CD14-positive monocyte (primary cell): ENCODE data around the gene STPG2. TPM values are rescaled to one million over a fixed set of nuclear protein-coding genes. Genes with fewer than 3 reads are reported as not detected.

Experiments
- DNase-seq, 3 donors: peaks; one replicate each; pipeline ENCODE4 v3.0.0-alpha.2; 2011 to 2022
- H2AFZ ChIP-seq: 2 replicates; pipeline ENCODE4 v1.6.0; 2012; ENCODE audit warnings: mild to moderate bottlenecking, low read depth, low read length, inconsistent platforms; ENCODE audit not compliant: insufficient read depth, poor library complexity, severe bottlenecking
- H3K27ac ChIP-seq, 2 donors: 1 replicate in 1 of 2; 2 replicates in 1 of 2; pipeline ENCODE4 v1.5.1; 2012 to 2013; ENCODE audit warnings: low read length in 2 of 2, control low read depth in 1 of 2, inconsistent platforms in 1 of 2, low read depth in 1 of 2, mild to moderate bottlenecking in 1 of 2
- H3K27me3 ChIP-seq, 2 donors: one replicate each; pipeline versions ENCODE4 v1.6.0 to v1.6.1; 2011 to 2013; ENCODE audit warnings: low read length in 2 of 2; ENCODE audit not compliant: control insufficient read depth in 2 of 2, insufficient read depth in 2 of 2
- H3K36me3 ChIP-seq, 2 donors: replicated peaks in 1 of 2; 1 replicate in 1 of 2; 2 replicates in 1 of 2; pipeline versions ENCODE4 v1.5.1 to v1.6.1; 2012 to 2013; ENCODE audit warnings: low read length in 2 of 2, control low read depth in 1 of 2, inconsistent platforms in 1 of 2, mild to moderate bottlenecking in 1 of 2; ENCODE audit not compliant: insufficient read depth in 2 of 2, control insufficient read depth in 1 of 2
- H3K4me1 ChIP-seq, 2 donors: 1 replicate in 1 of 2; 2 replicates in 1 of 2; pipeline versions ENCODE4 v1.5.1 to v1.6.1; 2012 to 2013; ENCODE audit warnings: low read length in 2 of 2, control low read depth in 1 of 2, inconsistent platforms in 1 of 2, mild to moderate bottlenecking in 1 of 2, moderate library complexity in 1 of 2; ENCODE audit not compliant: insufficient read depth in 2 of 2, control insufficient read depth in 1 of 2
- H3K4me2 ChIP-seq: replicated peaks from 2 replicates; pipeline ENCODE3; 2012; ENCODE audit warnings: low read length, moderate library complexity, mild to moderate bottlenecking; ENCODE audit not compliant: poor library complexity, severe bottlenecking; ENCODE audit errors: extremely low read depth
- H3K4me3 ChIP-seq, 3 experiments: fragments of 200-600 bp in 1 of 3; sonication (generic) in 1 of 3; replicated peaks in 1 of 3; 1 replicate in 2 of 3; 2 replicates in 1 of 3; pipeline ENCODE4 v1.5.1; 2011 to 2013; ENCODE audit warnings: low read length in 3 of 3, mild to moderate bottlenecking in 3 of 3, control low read depth in 2 of 3, low read depth in 2 of 3, inconsistent platforms in 1 of 3, moderate library complexity in 1 of 3
- H3K79me2 ChIP-seq: 2 replicates; pipeline ENCODE4 v1.6.0; 2012; ENCODE audit warnings: mild to moderate bottlenecking, control low read depth, inconsistent platforms, low read length, moderate library complexity; ENCODE audit not compliant: insufficient read depth
- H3K9ac ChIP-seq: 2 replicates; pipeline ENCODE4 v1.6.0; 2017; ENCODE audit warnings: low read length, mild to moderate bottlenecking; ENCODE audit not compliant: insufficient read depth, poor library complexity, severe bottlenecking
- H3K9me3 ChIP-seq, 2 donors: replicated peaks in 1 of 2; 1 replicate in 1 of 2; 2 replicates in 1 of 2; pipeline versions ENCODE4 v1.5.1 to v1.6.1; 2012 to 2013; ENCODE audit warnings: low read length in 2 of 2, control low read depth in 1 of 2; ENCODE audit not compliant: control insufficient read depth in 1 of 2, insufficient read depth in 1 of 2
- H4K20me1 ChIP-seq: 2 replicates; pipeline ENCODE4 v1.6.0; 2012; ENCODE audit warnings: mild to moderate bottlenecking, low read length, control low read depth, moderate library complexity; ENCODE audit not compliant: insufficient read depth
- H3K27ac Mint-ChIP-seq, 7 donors: one replicate each; pipeline ENCODE4 v1.8.0; 2020; ENCODE audit warnings: mild to moderate bottlenecking in 7 of 7, mixed read lengths in 7 of 7, moderate library complexity in 6 of 7, inconsistent platforms in 2 of 7
- H3K27me3 Mint-ChIP-seq, 3 donors: one replicate each; pipeline ENCODE4 v1.8.0; 2021 to 2022; ENCODE audit warnings: low read depth in 3 of 3, mild to moderate bottlenecking in 3 of 3, mixed read lengths in 3 of 3, moderate library complexity in 3 of 3, inconsistent platforms in 1 of 3
- H3K36me3 Mint-ChIP-seq, 2 donors: one replicate each; pipeline ENCODE4 v1.8.0; 2020; ENCODE audit warnings: mixed read lengths in 2 of 2, inconsistent platforms in 1 of 2, mild to moderate bottlenecking in 1 of 2
- H3K4me1 Mint-ChIP-seq: one replicate; pipeline ENCODE4 v1.8.0; 2020; ENCODE audit warnings: mild to moderate bottlenecking, mixed read lengths
- H3K4me3 Mint-ChIP-seq, 2 donors: one replicate each; pipeline ENCODE4 v1.8.0; 2020; ENCODE audit warnings: mild to moderate bottlenecking in 2 of 2, mixed read lengths in 2 of 2, moderate library complexity in 1 of 2
- H3K9me3 Mint-ChIP-seq, 7 donors: one replicate each; pipeline ENCODE4 v1.8.0; 2020 to 2022; ENCODE audit warnings: mixed read lengths in 7 of 7, mild to moderate bottlenecking in 6 of 7, moderate library complexity in 6 of 7, inconsistent platforms in 2 of 7
- CTCF ChIP-seq: fragments of 200-600 bp; IDR thresholded peaks from one replicate; pipeline ENCODE4 v1.8.0; 2022; ENCODE audit warnings: antibody characterized with exemption, mild to moderate bottlenecking
- whole genome bisulfite sequencing: methylation state at CpG from one replicate; pipeline ENCODE4 v1.1.5; 2013; ENCODE audit warnings: missing lambda C conversion rate; ENCODE audit not compliant: insufficient coverage; 5-methylcytosine and 5-hydroxymethylcytosine counted together
- intact Hi-C, 2 donors: fragments of 100-400 bp; cut with micrococcal nuclease; formaldehyde crosslinking; loops; one replicate each; pipeline versions ENCODE4 v1.15.0 to v1.15.1; 2023
- polyA plus RNA-seq, 3 donors: library from polyadenylated mRNA; depleted of rRNA in 1 of 3; unstranded in 2 of 3; stranded (reverse) in 1 of 3; fragments of 300-500 nt in 2 of 3; fragments of >200 nt in 1 of 3; fragmentation: Illumina TruSeq in 2 of 3; gene quantifications; 1 replicate in 2 of 3; 2 replicates in 1 of 3; pipeline ENCODE4 v1.2.3, GENCODE V29; 2012 to 2021

STPG2 gene
- polyA plus RNA-seq, 3 donors: 0.04 TPM; not detected in 2

GRCh38 chr4:97720869-97721432, 422.3 kb downstream of the STPG2 start:
- no peak overlapping the region for H2AFZ ChIP-seq
- Mint-ChIP-seq H3K36me3 (no peaks in the 10 kb centered on the region), H3K4me1 (no peaks in the 10 kb centered on the region), H3K27ac (no peak overlapping the region), H3K4me3 (no peak overlapping the region), H3K9me3 (peaks cover 0 to 5% (median 1%) of the 10 kb centered on the region in 7 donors), H3K27me3 (peaks cover 0 to 2% (median 0%) of the 10 kb centered on the region in 3 donors)
- H3K4me3 ChIP-seq: no peak overlapping the region
- no peaks in the 10 kb centered on the region for H4K20me1 ChIP-seq
- no peaks in the 10 kb centered on the region for H3K27me3 ChIP-seq
- intact Hi-C loops: no loop called here
- no peak overlapping the region for H3K27ac ChIP-seq
- H3K4me1 ChIP-seq: no peaks in the 10 kb centered on the region
- no peaks in the 10 kb centered on the region for H3K9me3 ChIP-seq
- no peak for DNase-seq
- 6% methylated on average over 2 of the region's 4 CpGs for WGBS
- no peaks in the 10 kb centered on the region for H3K36me3 ChIP-seq
- no peak for TF ChIP-seq CTCF
- no peak overlapping the region for H3K4me2 ChIP-seq
- H3K79me2 ChIP-seq: no peaks in the 10 kb centered on the region
- H3K9ac ChIP-seq: no peak overlapping the region

- no peak for TF ChIP-seq CTCF
- Histone ChIP-seq H4K20me1 (no peaks in the 10 kb centered on the region), H3K4me3 (no peak overlapping the region), H2AFZ (no peak overlapping the region), H3K9ac (no peak overlapping the region), H3K36me3 (no peaks in the 10 kb centered on the region), H3K79me2 (no peaks in the 10 kb centered on the region), H3K4me1 (no peaks in the 10 kb centered on the region), H3K27ac (no peak overlapping the region), H3K9me3 (peaks cover 21 to 27% of the 10 kb centered on the region in 2 donors), H3K27me3 (no peaks in the 10 kb centered on the region), H3K4me2 (no peak overlapping the region)
- Mint-ChIP-seq H3K4me1 (no peaks in the 10 kb centered on the region), H3K27me3 (no peaks in the 10 kb centered on the region), H3K9me3 (peaks cover 9 to 25% (median 15%) of the 10 kb centered on the region in 7 donors), H3K4me3 (no peak overlapping the region), H3K36me3 (no peaks in the 10 kb centered on the region), H3K27ac (no peak overlapping the region)
- intact Hi-C loops: no loop called here
- 75% methylated on average over 3 of the region's 3 CpGs for WGBS
- no peak for DNase-seq
Observed at GRCh38 chr4:97691111-97691605, 452.1 kb downstream of the STPG2 start.
